GM21619 (cell line): ENCODE results near the gene CREB1.
A peak's percentile ranks its signal among the peaks of the same experiment; 100 is the strongest.
"Not testable (repeated sequence)": the region's sequence is repeated elsewhere in the genome, so short reads cannot be mapped to it uniquely, and the experiment has no call there.

Experiments used
- ATAC-seq: cut with Tn5 transposase; IDR thresholded peaks from one replicate; pipeline ENCODE4 v1.9.1; 2021; ENCODE audit not compliant: unreplicated experiment

CREB1 gene

DNA sequence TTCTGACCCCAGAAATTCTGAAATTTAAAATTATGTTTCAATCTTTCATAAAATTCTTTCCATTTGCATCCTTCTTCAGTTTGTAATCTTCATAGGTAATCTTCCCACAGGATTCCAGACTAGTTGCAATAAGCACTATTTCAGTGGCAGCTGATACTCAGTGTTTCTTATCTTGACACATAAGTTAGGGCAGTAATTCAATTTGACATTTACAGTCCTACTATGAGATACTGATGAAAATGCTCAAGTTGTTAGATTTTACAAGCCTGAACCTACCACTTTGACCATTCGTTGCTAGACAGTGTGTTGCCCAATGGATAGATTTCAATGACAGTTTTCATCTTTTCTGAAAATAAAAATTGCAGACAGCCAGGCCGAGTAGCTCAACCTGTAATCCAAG is 85.1 kb downstream of the CREB1 start:
- no peak for ATAC-seq

DNA sequence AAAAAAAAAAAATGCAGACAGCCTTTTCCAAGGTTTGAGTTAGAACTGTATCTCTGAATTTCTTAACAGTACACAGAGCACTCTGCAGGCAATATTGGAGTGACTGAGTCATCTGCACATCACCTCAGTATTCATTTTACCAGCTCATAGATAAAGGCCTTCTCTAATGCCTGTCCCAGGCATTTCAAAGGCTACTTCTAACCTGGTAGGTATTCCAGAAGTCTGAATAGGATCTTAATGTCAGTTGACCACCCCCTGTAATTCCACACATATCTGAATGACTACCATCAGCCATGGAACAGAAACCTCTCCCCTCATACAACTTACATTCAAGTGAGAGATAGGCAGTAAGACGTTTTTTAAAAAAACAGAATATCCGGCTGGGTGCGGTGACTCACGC is 86.4 kb downstream of the CREB1 start:
- no peak for ATAC-seq

DNA sequence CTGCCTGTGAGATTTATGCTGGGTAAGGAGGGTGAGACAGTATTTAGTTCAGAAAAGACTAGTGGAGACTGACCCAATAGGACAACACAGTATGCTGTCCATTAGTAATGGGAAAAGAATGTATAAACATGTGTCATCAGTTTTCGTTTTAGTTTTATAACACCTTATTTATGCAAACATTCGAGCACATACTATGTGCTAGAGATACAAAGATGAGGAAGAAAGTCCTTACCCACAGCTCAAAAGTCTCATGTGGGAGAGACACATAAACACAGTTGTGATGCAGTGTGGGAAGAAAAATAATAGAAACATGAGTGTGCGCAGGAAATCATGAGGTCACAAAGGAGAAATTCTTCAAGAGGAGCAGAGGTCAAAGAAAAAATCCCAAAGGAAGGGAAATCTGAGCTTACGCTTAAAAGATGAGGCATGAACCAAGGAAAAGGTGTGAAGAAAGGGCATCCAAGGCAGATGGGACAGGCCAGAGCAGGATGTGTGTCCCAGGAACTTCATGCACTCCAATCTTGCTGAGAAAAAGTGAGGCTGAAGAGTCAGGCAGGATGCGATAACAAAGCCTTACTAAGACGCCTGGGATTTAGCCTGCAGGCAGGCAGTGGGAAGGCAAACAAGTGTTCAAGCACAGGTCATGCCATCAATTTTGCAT is 87.4 kb downstream of the CREB1 start:
- ATAC-seq = no peak

DNA sequence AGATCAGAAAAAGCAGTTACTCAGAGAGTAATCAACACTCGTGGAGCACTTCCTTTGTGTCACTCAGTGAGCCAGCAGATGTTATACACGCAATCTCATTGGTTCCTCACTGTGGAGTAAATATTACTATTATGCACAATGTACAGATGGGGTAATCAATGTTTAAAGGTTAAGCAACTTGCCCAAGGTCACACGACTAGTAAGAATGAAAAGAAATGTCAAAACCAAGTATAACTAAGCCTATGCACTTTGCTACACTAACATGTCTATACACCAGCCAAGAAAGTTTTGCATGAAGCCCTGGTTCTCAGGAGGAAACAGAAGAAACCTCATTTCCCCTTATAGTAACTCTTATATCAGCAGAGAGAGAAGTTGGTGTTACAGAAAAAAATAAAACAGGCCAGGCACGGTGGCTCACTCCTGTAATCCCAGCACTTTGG is 90.0 kb downstream of the CREB1 start:
- peak; percentile 40 for ATAC-seq

DNA sequence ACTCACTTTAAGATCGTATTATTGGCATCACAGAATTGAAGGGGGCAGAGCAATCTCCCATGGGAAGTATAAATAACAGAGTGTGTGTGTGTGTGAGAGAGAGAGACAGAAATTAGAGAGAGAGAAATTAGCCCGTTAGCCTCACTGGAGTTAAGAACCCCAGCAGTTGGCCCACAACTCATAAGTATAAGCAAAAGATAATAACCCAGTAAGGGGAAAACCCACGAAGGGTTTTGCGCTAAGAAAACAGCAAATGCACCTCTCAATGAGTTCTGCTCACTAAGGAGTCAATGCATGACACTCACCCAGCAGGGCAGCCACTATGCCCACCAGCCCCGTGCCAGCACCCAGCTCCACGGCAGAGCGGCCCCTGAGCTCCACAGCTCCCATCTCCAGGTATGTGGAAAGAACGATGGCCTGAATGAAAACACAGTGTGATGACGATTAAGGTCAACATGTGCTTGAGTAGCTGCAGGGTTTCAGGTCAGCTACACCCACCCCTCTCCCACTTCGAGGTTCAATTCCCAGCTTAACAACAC is 91.8 kb downstream of the CREB1 start:
- no peak for ATAC-seq

DNA sequence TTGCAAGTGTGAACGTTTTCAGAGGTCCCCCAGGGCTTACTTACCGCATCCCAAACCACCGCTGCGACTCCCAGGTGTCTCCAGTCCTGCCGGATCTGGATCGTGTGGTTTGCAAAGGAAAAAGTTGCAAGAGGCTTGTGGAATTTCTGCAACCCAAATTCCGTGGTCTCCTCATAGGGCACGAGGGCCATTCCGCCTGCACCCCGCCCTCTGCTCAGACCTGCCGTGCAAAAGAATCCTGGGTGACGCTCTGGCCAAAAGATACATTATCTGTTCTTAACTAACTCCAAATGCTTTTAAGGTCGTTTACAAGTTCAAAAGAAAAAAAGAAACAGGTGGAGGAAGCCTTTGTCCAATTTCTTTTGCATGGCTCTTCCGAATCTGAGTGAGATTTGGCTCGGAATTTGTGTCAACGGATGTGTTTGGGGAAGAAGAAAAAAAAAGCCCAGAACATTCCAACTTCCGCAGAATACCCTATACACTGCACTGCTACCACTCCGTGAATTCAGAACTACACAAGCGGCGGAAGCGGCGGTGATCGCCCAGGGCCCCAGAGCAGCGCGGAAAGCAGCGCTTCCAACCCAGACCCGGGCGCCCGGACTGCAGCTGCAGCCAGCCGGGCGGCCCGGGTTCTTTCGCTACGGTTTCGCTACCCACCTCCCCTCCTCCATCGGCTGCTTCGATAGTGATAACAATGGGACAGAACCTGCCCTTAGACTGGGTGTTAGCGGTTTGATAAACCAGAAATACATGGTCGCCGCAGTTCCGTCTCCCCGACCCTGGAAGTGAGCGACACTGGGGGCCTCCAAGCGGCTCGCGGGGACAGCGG is 94.6 kb downstream of the CREB1 start:
- ATAC-seq = peak; percentile 38

DNA sequence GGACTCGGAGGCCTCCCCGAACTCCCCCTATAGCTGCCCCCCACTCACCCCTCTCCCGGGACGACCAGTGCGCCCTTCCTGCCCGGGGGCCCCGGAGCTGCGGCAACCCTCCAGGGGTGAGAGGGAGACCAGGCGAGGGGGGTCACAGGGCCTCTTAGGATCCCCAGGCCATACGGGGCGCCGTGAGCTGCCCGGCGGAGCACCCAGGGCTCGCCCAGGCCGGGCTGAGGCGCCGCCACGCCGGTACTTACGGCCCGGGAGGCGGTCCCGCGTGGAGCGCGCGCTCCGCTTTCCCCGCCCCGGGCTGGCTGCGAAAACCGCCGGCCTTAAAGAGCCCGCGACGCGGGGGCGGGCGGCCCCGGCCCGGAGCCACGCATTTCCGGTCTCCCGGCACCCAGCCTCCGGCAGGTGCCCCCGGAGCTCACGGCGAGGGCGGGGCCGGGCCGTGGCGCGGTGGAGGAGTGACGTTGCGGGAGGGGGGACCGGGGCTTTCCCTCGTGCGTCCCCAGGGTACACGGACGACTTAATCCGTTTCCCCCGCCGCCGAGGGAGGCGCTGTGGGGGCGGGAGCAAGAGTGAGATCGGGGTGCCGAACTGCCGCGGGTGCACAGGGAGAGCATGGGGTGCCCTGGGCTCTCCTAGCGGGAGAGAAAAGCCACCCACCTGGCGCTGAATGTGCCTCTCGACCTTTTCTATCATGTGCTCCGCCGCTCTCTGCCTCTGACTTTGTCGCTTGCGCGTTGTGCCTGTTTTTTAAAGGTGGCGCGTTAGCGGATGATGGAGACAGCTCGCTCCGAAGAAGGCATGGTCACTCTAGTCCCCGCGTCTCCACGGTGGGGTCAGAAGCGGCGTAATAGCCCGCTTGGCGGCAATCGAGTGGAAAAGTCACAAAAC is 95.5 kb downstream of the CREB1 start, which contains the start of gene METTL21A:
Gene METTL21A, minus strand, starts transcription at position 381 of the 894 bp plus-strand sequence. CDS start 1,019 bp downstream, outside the sequence.
- ATAC-seq = peak; percentile 59

DNA sequence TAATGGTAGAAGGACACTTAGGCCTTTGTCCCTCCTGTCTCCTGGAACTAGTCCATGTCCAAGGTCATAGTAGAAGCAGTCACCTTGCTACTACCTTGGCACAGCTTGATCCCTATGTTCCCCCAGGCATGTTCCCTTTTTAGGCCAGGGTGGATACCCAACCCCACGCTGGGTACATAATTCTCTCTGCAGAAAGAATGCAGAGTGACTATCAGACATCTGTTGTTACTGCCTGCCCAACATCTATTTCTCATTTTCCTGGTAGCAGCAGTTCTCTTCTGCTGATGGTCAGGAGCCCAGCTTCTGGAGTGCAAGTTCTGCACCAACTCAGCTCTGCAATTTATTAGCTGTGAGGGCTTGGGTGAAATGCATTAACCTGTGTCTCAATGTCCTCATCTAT is 99.8 kb downstream of the CREB1 start:
- ATAC-seq = no peak

DNA sequence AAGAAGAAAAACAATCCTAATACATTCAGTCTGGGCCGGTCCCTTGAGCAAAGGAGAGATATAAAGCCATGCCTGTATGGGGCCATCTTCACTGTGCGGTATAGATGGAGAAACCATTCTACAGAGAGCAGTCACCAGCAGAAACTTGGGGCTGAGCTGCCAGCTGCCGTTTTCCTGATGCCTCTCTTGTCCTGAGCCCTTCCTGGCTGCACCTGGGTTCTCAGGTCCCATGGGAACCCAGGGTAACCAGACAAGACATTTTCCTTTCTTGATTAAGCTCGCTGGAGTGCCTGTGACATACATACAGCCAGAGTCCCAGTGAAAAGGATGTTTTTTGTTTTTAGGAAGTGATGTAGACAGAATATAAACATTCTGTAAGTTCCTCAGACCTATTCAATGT is 100.7 kb downstream of the CREB1 start:
- ATAC-seq = no peak

DNA sequence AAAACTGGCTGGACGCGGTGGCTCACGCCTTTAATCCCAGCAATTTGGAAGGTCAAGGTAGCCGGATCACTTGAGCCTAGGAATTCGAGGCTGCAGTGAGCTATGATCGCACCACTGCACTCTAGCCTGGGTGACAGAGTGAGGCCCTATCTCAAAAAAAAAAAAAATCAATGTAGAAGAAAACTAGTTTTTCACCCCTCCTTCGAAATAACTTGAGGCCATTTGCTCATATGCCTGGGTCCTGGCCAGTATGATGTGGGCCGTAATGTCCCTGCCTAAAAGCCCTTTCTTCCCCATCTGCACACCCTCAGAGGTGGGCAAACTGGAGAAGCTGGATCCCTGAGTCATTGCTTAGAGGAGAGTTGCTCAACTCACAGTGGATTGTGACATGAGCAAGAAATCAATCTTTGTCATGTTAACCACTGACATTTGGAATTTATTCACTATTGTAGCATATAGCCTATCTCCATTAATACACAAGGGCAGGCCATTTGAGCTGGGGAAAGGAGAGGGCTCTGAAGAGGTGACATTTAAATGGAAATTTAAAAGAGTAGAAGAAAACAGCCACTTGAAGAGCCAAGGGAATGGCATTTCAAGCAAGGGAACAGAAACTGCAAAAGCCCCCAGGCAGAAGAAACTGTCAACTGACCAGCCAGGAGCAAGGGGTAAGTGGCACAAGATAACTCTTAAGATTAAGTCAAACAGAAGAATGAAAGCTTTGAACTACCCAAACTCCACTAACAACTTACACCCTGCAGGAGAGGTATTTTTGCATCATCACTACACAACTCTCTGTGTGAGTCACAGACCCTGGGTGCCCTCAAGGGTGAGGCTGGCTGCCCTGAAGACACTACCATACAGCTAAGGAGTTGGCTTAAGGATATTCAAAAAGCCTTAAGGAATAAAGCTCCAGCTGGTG is 103.1 kb downstream of the CREB1 start:
- ATAC-seq = peak; percentile 45

DNA sequence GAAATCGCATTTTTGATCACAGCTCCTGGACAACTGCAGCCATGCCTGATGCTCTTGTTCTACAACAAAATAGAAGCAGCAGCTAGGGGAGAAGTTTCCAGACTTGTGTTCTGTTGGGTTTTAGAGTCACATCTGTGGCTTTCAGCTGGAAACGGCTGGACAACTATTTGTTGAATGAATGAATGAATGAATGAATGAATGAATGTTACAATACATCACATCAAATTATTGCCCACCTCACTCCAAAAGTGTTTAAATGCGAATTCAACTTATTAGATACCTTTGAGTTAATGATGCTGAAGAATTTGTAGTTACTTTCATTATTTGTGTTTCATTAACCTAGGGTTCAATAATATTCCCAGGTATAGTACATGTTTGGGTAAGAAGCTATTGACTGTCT is 103.9 kb downstream of the CREB1 start:
- no peak for ATAC-seq

DNA sequence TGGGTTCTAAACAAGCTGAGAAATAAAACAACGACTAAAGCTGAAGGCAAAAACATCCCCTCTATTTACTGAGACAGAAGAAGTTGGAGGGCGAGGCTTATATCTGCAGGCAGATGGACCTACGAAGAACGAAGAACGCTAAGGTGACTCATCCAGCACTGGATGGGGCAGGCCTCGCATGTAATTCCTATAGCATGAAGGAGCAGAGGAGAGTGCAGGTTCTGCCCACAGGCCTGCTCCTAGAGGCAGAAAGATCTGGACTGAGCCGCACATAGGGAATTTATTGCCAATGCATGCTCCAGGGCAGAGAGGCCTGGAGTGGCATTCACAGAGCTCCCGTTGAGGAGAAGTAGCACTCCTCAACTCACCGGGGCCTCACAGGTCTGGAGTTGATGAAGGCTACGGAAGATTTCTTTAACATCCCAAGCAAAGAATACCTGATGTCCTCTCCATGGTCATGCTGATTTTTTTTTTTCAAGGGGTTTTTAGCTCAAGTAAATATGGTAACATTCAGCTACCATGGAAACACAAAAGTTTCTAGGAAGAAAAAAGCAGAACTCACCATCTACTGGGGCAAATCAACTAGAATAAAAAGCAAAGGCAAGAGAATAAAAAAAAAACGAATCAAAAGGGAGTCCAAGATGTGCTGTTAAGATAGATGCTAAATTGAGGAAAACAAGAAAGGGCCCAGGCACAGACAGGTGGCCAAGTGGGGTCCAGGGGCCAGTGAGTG is 105.9 kb downstream of the CREB1 start:
- no peak for ATAC-seq

DNA sequence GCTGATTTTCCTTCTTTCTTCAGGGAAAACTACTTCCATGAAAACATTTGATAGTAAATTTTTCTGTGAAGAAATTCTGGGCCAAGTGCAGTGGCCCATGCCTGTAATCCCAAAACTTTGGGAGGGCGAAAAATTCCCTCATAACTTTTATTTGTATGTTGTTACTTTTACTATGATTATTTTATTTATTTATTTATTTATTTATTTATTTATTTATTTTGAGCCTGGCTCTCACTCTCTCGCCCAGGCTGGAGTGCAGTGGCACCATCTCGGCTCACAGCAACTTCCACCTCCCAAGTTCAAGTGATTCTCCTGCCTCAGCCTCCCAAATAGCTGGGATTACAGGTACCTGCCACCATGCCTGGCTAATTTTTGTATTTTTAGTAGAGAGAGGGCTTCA is 109.5 kb downstream of the CREB1 start:
- ATAC-seq = not testable (repeated sequence)

DNA sequence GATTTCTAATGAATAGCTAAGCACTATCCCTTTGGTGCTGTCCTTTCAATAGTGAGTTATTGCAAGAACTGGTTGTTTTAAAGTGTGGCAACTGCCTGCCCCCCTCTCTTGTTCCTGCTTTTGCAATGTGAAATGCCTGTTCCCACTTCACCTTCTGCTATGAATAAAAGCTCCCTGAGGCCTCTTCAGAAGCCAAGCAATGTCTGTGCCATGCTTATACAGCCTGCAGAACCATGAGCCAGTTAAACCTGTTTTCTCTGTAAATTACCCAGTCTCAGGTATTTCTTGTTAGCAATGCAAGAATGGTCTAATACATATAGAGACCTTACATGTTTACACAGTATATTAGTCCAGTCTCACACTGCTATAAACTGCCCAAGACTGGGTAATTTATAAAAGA is 110.4 kb downstream of the CREB1 start:
- ATAC-seq = no peak

DNA sequence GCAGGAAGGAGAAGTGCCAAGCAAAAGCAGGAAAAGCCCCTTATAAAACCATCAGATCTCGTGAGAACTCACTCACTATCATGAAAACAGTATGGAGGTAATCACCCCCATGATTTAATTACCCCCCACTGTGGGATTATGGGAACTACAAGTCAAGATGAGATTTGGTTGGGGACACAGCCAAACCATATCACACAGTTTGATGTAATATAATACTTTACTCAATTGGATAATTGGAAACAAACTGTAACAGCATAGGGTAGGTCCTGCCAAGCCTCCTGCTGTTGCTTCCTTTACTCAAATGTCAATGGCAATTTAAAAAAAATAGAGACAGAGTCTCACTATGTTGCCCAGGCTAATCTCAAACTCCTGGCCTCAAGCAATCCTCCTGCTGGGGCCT is 110.9 kb downstream of the CREB1 start:
- no peak for ATAC-seq

DNA sequence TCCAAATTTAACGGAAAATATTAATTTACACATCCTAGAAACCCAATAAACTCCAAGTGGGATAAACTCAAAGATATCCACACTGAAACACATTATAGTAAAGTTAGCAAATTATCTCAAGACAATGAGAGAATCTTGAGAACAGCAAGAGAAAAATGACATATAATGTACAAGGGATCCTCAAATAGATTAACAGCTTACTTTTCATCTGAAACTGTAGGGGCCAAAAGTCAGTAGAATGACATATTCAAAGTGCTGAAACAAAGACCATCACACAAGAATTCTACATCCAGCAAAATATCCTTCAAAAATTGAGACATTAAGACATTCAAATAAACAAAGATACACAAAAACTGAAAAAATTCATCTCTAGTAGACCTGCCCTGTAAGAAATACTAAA is 114.1 kb downstream of the CREB1 start:
- no peak for ATAC-seq

DNA sequence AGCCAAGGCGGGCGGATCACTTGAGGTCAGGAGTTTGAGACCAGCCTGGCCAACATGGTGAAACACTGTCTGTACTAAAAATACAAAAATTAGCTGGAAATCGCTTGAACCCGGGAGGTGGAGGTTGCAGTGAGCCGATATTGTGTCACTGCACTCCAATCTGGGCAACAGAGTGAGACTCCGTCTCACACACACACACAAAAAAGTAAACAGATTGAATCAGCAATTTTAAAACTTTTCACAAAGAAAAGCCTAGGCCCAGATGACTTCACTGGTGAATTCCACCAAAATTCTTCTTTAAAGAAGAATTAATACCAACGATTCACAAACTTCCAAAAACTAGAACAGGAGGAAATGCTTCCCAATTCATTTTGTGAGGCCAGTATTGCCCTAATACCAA is 116.8 kb downstream of the CREB1 start:
- not testable (repeated sequence) for ATAC-seq
